Stimulated activated naive CD8-positive, alpha-beta T cell treated with anti-CD3 and anti-CD28 coated beads, Interleukin-15, Interleukin-2, amounts not matched to agents 100 ng/mL and 50 ng/mL, for 24 hours (primary cell): ENCODE measurements around the gene IPO13.

Source experiments
- H3K27ac Mint-ChIP-seq: one replicate; pipeline ENCODE4 v1.8.0; 2021; ENCODE audit warnings: mild to moderate bottlenecking, mixed read lengths
- H3K27me3 Mint-ChIP-seq: one replicate; pipeline ENCODE4 v1.8.0; 2021; ENCODE audit warnings: mixed read lengths
- H3K36me3 Mint-ChIP-seq: one replicate; pipeline ENCODE4 v1.8.0; 2021; ENCODE audit warnings: low read depth, mixed read lengths
- H3K4me1 Mint-ChIP-seq: one replicate; pipeline ENCODE4 v1.8.0; 2021; ENCODE audit warnings: low read depth, mixed read lengths
- H3K4me3 Mint-ChIP-seq: one replicate; pipeline ENCODE4 v1.8.0; 2021; ENCODE audit warnings: mild to moderate bottlenecking, mixed read lengths
- H3K9me3 Mint-ChIP-seq: one replicate; pipeline ENCODE4 v1.8.0; 2021; ENCODE audit warnings: mixed read lengths

The IPO13 gene

DNA sequence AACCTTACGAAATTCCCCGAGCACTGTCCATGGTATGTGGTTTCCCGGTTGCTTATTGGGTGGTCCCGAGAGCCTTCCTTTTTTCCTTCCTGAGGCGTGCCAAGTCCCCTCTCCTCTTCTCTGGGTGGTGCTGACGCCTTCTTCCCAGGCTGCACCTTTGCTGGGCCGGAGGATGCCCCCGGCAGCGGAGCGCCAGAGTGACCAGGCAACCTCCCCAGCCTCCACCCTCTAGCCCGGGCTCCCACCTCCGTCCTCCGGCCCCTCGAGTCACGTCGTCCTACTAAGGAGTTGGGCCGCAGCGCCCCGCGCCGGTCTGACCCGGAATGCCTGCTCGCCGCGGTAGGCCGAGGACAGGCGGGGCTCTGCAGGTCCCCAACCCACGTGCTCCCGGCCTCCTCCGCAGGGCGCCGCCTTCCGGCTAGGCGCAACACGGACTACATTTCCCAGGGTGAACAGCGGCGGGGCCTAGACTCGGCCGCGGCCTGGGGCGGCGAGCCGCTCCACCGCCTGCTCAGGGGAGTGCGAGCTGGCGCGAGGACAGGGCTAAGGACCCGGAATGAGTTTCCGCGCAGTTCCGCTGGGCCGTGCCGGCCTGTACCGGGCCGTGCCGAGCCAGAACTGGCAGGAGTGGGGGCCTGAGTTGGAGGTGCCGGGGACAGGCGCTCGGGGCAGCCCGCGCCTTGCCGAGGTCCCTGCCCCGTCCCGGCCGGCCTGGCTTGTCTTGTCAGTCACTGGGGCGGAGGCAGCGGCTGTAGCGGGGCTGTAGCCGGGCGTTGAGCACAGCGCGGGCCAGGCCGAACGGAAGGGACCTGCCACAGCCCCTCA lies at the start of gene IPO13:
Gene IPO13, plus strand, starts transcription at position 715 of the 825 bp plus-strand sequence. CDS start 651 bp downstream, outside the sequence.
- peak within 1 kb of the TSS; percentile 97 for H3K27ac Mint-ChIP-seq
- peak within 1 kb of the TSS; percentile 97 for H3K4me3 Mint-ChIP-seq
- no peaks in the 10 kb centered on the region for H3K9me3 Mint-ChIP-seq
- H3K36me3 Mint-ChIP-seq: peaks cover 15% of the 10 kb centered on the region
- peaks cover 47% of the 10 kb centered on the region for H3K4me1 Mint-ChIP-seq
- no peaks in the 10 kb centered on the region for H3K27me3 Mint-ChIP-seq

DNA sequence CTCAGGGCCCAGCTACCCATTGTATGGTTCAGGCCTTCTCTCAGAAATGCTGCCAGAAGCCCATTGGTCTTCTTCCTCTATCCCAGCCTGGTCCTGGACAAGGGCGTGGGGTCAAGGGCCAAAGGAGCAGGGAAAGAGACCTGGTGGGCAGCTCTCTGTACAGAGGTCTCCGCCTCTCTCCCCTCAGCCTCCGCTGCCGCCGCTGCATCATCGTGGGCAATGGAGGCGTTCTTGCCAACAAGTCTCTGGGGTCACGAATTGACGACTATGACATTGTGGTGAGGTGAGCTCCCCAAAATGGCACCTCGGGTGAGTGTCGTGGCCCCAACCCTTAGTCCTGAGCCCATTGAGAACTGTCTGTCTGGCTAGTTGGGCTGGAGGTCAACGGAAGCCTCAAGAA lies 47.8 kb upstream of the IPO13 start:
- H3K27ac Mint-ChIP-seq: no peak overlapping the region
- peaks cover 7% of the 10 kb centered on the region for H3K36me3 Mint-ChIP-seq
- no peaks in the 10 kb centered on the region for H3K4me1 Mint-ChIP-seq
- no peaks in the 10 kb centered on the region for H3K9me3 Mint-ChIP-seq
- H3K4me3 Mint-ChIP-seq: no peak overlapping the region
- no peaks in the 10 kb centered on the region for H3K27me3 Mint-ChIP-seq

- H3K4me1 Mint-ChIP-seq: no peaks in the 10 kb centered on the region
- no peaks in the 10 kb centered on the region for H3K9me3 Mint-ChIP-seq
- H3K36me3 Mint-ChIP-seq: peaks cover 7% of the 10 kb centered on the region
- H3K4me3 Mint-ChIP-seq: no peak overlapping the region
- H3K27ac Mint-ChIP-seq: no peak overlapping the region
- no peaks in the 10 kb centered on the region for H3K27me3 Mint-ChIP-seq
These were observed 46.4 kb upstream of the IPO13 start for GRCh38 chr1:43900386-43900785.

DNA sequence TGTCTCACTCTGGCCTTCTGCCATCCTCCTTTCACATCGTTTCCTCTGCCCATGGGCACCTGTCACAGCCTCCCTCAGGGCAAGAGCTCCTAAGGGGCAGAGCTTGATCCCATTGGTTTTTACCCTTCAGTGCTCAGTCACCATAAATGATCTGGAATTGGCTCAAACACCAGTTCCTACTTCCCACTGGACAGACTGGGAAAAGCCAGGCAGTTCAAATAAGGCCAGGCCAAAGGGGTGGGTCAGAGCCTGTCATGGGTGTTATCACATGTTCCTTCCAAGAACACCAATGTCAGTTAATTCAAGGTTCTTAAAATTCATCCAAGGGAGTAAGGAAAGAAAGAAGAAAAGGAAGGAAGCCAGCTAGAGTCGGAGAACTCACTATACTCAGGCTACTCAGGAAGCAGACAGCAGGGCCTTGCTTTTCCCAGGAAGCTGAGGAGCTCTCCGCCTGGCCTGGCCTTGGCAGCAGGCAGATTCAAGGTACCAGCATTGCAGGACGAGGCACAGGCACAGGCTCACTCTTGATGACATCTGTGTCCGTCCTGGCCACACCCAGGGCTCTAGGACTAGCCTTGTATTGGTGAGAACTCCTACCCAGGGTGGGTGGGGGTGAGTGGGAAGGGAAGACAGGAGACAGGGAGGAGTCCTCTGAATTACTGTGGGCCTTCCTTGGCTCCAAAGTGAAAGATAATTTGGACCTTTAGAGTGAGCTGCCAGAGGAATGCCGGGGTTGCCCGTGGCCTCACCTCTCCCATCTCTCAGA lies 45.4 kb upstream of the IPO13 start:
- no peaks in the 10 kb centered on the region for H3K4me1 Mint-ChIP-seq
- H3K27ac Mint-ChIP-seq: no peak overlapping the region
- H3K9me3 Mint-ChIP-seq: no peaks in the 10 kb centered on the region
- H3K27me3 Mint-ChIP-seq: no peaks in the 10 kb centered on the region
- no peak overlapping the region for H3K4me3 Mint-ChIP-seq
- peaks cover 7% of the 10 kb centered on the region for H3K36me3 Mint-ChIP-seq

DNA sequence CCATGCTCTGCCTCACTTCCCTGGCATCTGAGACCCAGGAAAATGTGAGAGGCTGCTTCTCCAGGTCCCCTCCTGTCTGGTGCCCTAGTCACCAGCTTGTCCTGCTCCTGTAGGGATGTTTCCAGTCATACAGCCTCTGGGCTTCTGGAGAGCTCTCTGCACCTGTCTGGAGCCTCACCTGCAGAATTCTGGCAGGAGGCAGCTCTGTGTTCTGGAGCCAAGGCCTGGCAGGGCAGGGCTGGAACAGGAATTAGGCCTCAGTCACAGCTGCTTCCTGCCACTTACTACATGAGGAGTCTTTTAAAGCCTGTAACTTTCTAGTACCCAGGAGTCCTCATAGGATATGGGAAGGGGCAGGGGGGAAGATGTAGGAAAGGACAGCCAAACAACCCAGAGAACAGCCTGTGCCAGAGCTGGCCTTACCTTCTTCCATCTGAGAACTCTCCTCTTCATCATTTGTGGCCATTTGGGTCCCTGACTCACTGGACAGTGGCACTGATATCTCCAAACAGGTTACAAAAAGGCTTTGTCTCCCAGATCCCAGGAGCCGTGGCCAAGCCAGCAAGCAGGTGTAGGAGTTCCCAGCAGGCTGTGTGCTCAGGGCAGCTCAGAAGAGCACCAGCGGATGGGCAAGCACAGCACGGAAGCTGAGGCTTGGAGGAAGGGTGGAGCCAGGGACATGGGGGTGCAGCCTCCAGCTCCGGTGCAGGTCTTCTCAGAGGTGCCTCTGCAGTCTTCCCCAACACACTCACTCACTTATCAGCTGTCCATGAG lies 44.5 kb upstream of the IPO13 start:
- H3K4me3 Mint-ChIP-seq: no peak overlapping the region
- H3K36me3 Mint-ChIP-seq: peaks cover 4% of the 10 kb centered on the region
- no peaks in the 10 kb centered on the region for H3K9me3 Mint-ChIP-seq
- H3K4me1 Mint-ChIP-seq: no peaks in the 10 kb centered on the region
- peak overlapping the region; percentile 29 for H3K27ac Mint-ChIP-seq
- no peaks in the 10 kb centered on the region for H3K27me3 Mint-ChIP-seq

GRCh38 chr1:43904660-43905551 lies 41.8 kb upstream of the IPO13 start:
- H3K27ac Mint-ChIP-seq: no peak overlapping the region
- H3K4me3 Mint-ChIP-seq: no peak overlapping the region
- H3K36me3 Mint-ChIP-seq: peaks cover 8% of the 10 kb centered on the region
- no peaks in the 10 kb centered on the region for H3K4me1 Mint-ChIP-seq
- no peaks in the 10 kb centered on the region for H3K9me3 Mint-ChIP-seq
- no peaks in the 10 kb centered on the region for H3K27me3 Mint-ChIP-seq

DNA sequence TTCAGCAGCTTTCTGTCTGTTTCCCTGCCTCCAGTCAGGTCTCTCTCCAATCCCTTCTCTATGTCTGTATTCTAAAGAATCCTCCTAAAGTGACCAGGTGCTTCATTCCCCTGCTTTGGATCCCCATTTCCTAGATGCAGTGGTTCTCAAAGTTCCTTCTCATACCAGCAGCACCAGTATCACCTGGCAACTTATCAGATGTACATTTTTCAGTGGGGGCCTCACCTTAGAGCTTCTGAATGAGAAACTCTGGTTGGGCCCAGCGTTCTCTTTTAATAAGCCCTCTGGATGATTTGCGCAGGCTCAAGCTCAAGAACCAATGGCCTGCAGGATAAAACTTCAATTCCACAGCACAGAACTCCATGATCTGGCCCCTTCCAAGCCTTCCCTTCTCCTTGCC lies 38.5 kb upstream of the IPO13 start:
- no peak overlapping the region for H3K27ac Mint-ChIP-seq

DNA sequence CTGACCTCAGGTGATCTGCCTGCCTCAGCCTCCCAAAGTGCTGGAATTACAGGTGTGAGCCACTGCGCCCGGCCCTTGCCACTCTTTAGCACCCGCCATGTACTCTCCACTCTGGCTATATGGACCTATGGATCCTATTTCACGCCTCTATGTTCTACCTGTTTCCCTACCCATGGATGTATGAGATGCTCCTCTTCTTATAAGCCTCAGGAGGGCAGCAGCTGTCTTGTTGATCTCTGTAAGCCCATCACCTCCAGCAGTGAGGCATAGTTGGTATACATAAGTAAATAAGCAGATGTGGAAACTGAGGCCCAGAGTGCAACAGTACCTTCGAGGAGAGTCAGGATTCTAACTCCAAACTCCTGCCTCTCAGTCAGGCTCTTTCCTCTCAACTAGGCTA lies 37.9 kb upstream of the IPO13 start:
- H3K27ac Mint-ChIP-seq: no peak overlapping the region
- H3K4me1 Mint-ChIP-seq: no peaks in the 10 kb centered on the region
- H3K27me3 Mint-ChIP-seq: no peaks in the 10 kb centered on the region
- no peaks in the 10 kb centered on the region for H3K9me3 Mint-ChIP-seq
- peaks cover 8% of the 10 kb centered on the region for H3K36me3 Mint-ChIP-seq
- no peak overlapping the region for H3K4me3 Mint-ChIP-seq

More for the DNA sequence above, 38.5 kb upstream of the IPO13 start:
- H3K27me3 Mint-ChIP-seq: no peaks in the 10 kb centered on the region
- H3K4me1 Mint-ChIP-seq: no peaks in the 10 kb centered on the region
- H3K36me3 Mint-ChIP-seq: peaks cover 8% of the 10 kb centered on the region
- H3K9me3 Mint-ChIP-seq: no peaks in the 10 kb centered on the region
- H3K4me3 Mint-ChIP-seq: no peak overlapping the region

DNA sequence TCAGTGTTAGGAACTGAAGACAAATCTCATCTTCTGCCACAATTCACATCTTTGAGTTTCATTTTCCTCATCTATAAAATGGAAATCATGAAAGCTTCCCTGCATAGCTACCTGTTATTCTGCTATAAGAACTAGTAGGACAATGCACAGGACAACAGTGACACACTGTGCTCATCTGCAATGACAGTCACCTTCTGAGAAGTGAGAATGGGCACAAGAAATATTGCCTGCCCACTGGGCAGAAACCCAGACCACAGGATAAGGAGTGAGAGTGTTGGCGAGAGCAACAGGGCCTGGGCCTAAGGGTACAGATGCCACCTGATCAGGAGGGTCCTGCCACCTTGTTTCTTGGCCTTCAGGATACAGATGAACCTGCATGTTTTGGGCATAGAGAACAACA lies 36.4 kb upstream of the IPO13 start:
- Mint-ChIP-seq H3K36me3 (peaks cover 8% of the 10 kb centered on the region), H3K27me3 (no peaks in the 10 kb centered on the region), H3K4me1 (no peaks in the 10 kb centered on the region), H3K4me3 (no peak overlapping the region), H3K9me3 (no peaks in the 10 kb centered on the region), H3K27ac (no peak overlapping the region)

DNA sequence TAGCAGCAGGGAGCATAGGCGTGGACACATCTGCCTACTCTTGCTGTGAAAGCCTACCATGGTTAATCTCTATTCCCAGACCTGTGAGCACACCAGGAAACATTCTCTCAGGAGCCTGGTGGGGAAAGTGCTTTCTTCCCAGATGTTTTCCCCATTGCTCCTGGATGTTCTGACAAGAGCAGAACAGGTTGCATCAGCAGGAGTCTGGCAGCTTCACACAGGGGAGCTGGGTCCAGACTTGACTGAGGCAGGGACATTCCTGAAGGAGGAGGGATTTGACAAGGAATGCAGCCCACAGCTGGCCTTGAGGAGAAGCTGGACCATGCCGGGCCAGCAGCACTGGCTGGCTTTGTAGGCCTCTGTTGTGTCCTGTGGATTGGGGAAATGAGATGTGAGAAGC lies 34.1 kb upstream of the IPO13 start:
- Mint-ChIP-seq H3K27ac (no peak overlapping the region), H3K36me3 (peaks cover 6% of the 10 kb centered on the region), H3K4me1 (no peaks in the 10 kb centered on the region), H3K9me3 (no peaks in the 10 kb centered on the region), H3K27me3 (no peaks in the 10 kb centered on the region), H3K4me3 (no peak overlapping the region)

- H3K4me1 Mint-ChIP-seq: no peaks in the 10 kb centered on the region
- H3K4me3 Mint-ChIP-seq: no peak overlapping the region
- H3K27me3 Mint-ChIP-seq: no peaks in the 10 kb centered on the region
- H3K27ac Mint-ChIP-seq: no peak overlapping the region
- H3K36me3 Mint-ChIP-seq: peaks cover 2% of the 10 kb centered on the region
- no peaks in the 10 kb centered on the region for H3K9me3 Mint-ChIP-seq
These were observed 33.7 kb upstream of the IPO13 start for GRCh38 chr1:43913051-43913501.

DNA sequence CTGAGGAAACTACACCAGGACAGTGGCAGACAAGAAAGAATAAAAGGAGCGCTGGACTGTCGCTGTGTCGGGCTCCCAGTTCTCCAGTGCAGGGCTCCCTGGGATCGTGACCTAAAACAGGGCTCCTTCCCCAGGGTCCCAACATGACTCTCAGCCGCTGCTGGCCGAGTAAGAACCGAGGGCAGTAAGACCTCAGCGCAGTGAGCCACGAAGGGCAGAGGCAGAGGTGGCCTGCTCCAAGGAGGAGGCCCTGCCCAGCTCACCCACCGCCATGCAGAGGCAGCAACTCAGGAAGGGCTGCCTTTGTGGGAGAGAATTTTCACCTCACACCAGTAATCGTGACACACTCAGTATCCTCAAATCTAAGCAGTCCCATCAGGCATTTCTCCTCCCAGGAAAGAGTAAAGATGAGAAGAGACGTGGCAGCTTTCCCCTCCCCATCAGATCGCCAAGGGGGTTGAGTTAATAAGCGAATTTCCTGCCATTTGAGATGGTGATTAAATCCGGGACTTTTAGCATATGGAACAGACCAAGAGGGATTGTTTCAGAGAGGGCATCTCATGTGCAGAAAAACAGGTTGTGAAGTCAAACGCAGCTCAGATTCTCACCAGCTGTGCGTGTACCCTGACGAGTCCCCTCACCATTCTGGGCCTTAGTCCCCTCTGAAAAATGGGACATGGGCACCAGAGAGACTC lies 32.9 kb upstream of the IPO13 start:
- H3K27ac Mint-ChIP-seq: no peak overlapping the region

DNA sequence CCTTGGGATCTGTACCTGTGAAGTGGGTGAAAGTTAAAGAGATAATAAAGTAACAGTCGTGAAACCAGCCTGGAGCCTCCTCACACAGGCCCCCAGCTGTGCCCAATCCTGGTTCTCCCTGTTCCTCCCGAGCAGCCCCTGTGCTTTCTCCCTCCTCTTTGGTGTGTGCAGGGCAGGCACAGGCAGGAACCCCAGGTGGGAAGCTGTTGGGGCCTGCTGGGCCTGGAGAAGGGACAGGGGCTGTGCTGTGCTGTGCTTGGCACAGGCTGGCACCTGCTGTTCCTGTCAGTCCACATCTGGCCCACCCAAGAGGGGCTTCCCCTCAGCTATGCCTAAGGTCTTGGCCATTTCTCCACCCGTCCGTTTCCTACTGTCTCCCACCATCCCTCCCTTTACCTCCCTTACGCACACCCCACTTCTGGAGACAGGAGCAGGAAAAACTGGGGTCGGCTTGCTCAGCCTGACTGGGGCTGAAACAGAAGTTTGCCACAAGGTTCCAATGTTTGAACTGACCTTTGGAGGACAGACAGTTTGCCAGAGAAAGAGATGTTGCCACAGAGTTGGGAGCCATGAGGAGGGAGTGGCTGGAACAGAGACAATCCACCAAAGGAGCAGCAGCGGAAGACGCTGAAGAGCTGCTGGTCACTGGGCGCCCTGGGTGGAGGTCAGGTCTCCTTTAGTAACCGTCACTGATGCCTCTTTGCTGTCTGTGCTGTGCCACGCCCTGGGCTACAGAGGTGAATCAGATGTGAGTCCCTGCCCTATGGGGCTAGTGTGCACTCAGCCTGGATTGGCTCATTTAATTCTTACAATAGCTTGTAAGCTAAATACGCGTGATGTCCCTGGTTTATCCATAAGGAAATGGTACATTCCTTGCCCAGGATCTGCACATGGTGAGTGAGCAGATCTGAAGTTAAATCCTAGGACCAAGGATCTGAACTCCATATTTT lies 31.9 kb upstream of the IPO13 start:
- Mint-ChIP-seq H3K4me3 (no peak overlapping the region), H3K9me3 (no peaks in the 10 kb centered on the region), H3K4me1 (no peaks in the 10 kb centered on the region), H3K36me3 (no peaks in the 10 kb centered on the region), H3K27ac (no peak overlapping the region), H3K27me3 (no peaks in the 10 kb centered on the region)

More for the DNA sequence above, 32.9 kb upstream of the IPO13 start:
- Mint-ChIP-seq H3K4me1 (no peaks in the 10 kb centered on the region), H3K9me3 (no peaks in the 10 kb centered on the region), H3K4me3 (no peak overlapping the region), H3K36me3 (no peaks in the 10 kb centered on the region), H3K27me3 (no peaks in the 10 kb centered on the region)
